ENCODE results near the gene PDCD1.
"Not testable (repeated sequence)": the region's sequence is repeated elsewhere in the genome, so short reads cannot be mapped to it uniquely, and the experiment has no call there.

Gene PDCD1

GRCh38 chr2:241887806-241888522 is 29.3 kb upstream of the PDCD1 start:
- Mint-ChIP-seq H3K36me3 (peaks cover 9% of the 10 kb centered on the region), H3K9me3 (no peaks in the 10 kb centered on the region), H3K4me3 (peak overlapping the region; percentile 15), H3K27me3 (no peaks in the 10 kb centered on the region), H3K4me1 (peaks cover 41% of the 10 kb centered on the region), H3K27ac (peak overlapping the region; percentile 46)

- no peaks in the 10 kb centered on the region for H3K9me3 Mint-ChIP-seq
- H3K27me3 Mint-ChIP-seq = no peaks in the 10 kb centered on the region
- peaks cover 9% of the 10 kb centered on the region for H3K36me3 Mint-ChIP-seq
- no peak overlapping the region for H3K4me3 Mint-ChIP-seq
- H3K4me1 Mint-ChIP-seq = peaks cover 50% of the 10 kb centered on the region
- H3K27ac Mint-ChIP-seq = no peak overlapping the region
Observed at GRCh38 chr2:241886840-241887447, 28.2 kb upstream of the PDCD1 start.

- Mint-ChIP-seq H3K27ac (no peak overlapping the region), H3K36me3 (peaks cover 9% of the 10 kb centered on the region), H3K27me3 (no peaks in the 10 kb centered on the region), H3K9me3 (no peaks in the 10 kb centered on the region), H3K4me1 (peaks cover 52% of the 10 kb centered on the region), H3K4me3 (no peak overlapping the region)
Observed at GRCh38 chr2:241885946-241886643, 27.4 kb upstream of the PDCD1 start.

GRCh38 chr2:241885291-241885945 is 26.7 kb upstream of the PDCD1 start:
- Mint-ChIP-seq H3K36me3 (peaks cover 9% of the 10 kb centered on the region), H3K9me3 (no peaks in the 10 kb centered on the region), H3K27me3 (no peaks in the 10 kb centered on the region), H3K4me1 (peaks cover 56% of the 10 kb centered on the region), H3K27ac (no peak overlapping the region), H3K4me3 (no peak overlapping the region)

GRCh38 chr2:241884951-241885290 is 26.2 kb upstream of the PDCD1 start:
- no peaks in the 10 kb centered on the region for H3K9me3 Mint-ChIP-seq
- H3K36me3 Mint-ChIP-seq = peaks cover 9% of the 10 kb centered on the region
- H3K27ac Mint-ChIP-seq = no peak overlapping the region
- H3K4me3 Mint-ChIP-seq = no peak overlapping the region
- no peaks in the 10 kb centered on the region for H3K27me3 Mint-ChIP-seq
- H3K4me1 Mint-ChIP-seq = peaks cover 56% of the 10 kb centered on the region

GRCh38 chr2:241882091-241882625 is 23.5 kb upstream of the PDCD1 start:
- H3K36me3 Mint-ChIP-seq = peaks cover 4% of the 10 kb centered on the region
- no peaks in the 10 kb centered on the region for H3K27me3 Mint-ChIP-seq
- H3K4me1 Mint-ChIP-seq = peaks cover 44% of the 10 kb centered on the region
- no peaks in the 10 kb centered on the region for H3K9me3 Mint-ChIP-seq
- H3K4me3 Mint-ChIP-seq = peak overlapping the region; percentile 92
- peak overlapping the region; percentile 94 for H3K27ac Mint-ChIP-seq

GRCh38 chr2:241880311-241881073 is 21.8 kb upstream of the PDCD1 start:
- Mint-ChIP-seq H3K27ac (peak overlapping the region; percentile 92), H3K27me3 (no peaks in the 10 kb centered on the region), H3K4me1 (peaks cover 31% of the 10 kb centered on the region), H3K36me3 (peaks cover 2% of the 10 kb centered on the region), H3K4me3 (peak overlapping the region; percentile 92), H3K9me3 (no peaks in the 10 kb centered on the region)

GRCh38 chr2:241879326-241879725 is 20.6 kb upstream of the PDCD1 start:
- no peaks in the 10 kb centered on the region for H3K27me3 Mint-ChIP-seq
- H3K27ac Mint-ChIP-seq = no peak overlapping the region
- peaks cover under 1% of the 10 kb centered on the region for H3K36me3 Mint-ChIP-seq
- no peak overlapping the region for H3K4me3 Mint-ChIP-seq
- peaks cover 29% of the 10 kb centered on the region for H3K4me1 Mint-ChIP-seq
- H3K9me3 Mint-ChIP-seq = no peaks in the 10 kb centered on the region

- H3K4me1 Mint-ChIP-seq = peaks cover 25% of the 10 kb centered on the region
- H3K27me3 Mint-ChIP-seq = no peaks in the 10 kb centered on the region
- H3K4me3 Mint-ChIP-seq = no peak overlapping the region
- H3K36me3 Mint-ChIP-seq = no peaks in the 10 kb centered on the region
- no peaks in the 10 kb centered on the region for H3K9me3 Mint-ChIP-seq
- peak overlapping the region; percentile 4 for H3K27ac Mint-ChIP-seq
Observed at GRCh38 chr2:241877989-241878970, 19.6 kb upstream of the PDCD1 start.

- Mint-ChIP-seq H3K27me3 (no peaks in the 10 kb centered on the region), H3K27ac (no peak overlapping the region), H3K36me3 (no peaks in the 10 kb centered on the region), H3K4me1 (peaks cover 15% of the 10 kb centered on the region), H3K4me3 (no peak overlapping the region), H3K9me3 (no peaks in the 10 kb centered on the region)
Observed at GRCh38 chr2:241877197-241877685, 18.5 kb upstream of the PDCD1 start.

GRCh38 chr2:241876528-241877196 is 18.0 kb upstream of the PDCD1 start:
- Mint-ChIP-seq H3K36me3 (no peaks in the 10 kb centered on the region), H3K4me3 (no peak overlapping the region), H3K27me3 (no peaks in the 10 kb centered on the region), H3K9me3 (no peaks in the 10 kb centered on the region), H3K4me1 (peaks cover 13% of the 10 kb centered on the region), H3K27ac (no peak overlapping the region)

- not testable (repeated sequence) for H3K27me3 Mint-ChIP-seq, H3K9me3 Mint-ChIP-seq, H3K36me3 Mint-ChIP-seq, H3K4me3 Mint-ChIP-seq
- H3K27ac Mint-ChIP-seq = peak overlapping the region; percentile 60
- peaks cover 15% of the 10 kb centered on the region for H3K4me1 Mint-ChIP-seq
Observed at GRCh38 chr2:241875754-241876527, 17.2 kb upstream of the PDCD1 start.

- H3K36me3 Mint-ChIP-seq = no peaks in the 10 kb centered on the region
Observed at GRCh38 chr2:241874277-241874925, 15.7 kb upstream of the PDCD1 start.

More at GRCh38 chr2:241874277-241874925, 15.7 kb upstream of the PDCD1 start:
- no peaks in the 10 kb centered on the region for H3K9me3 Mint-ChIP-seq
- H3K27me3 Mint-ChIP-seq = no peaks in the 10 kb centered on the region
- no peak overlapping the region for H3K27ac Mint-ChIP-seq
- peaks cover 14% of the 10 kb centered on the region for H3K4me1 Mint-ChIP-seq
- no peak overlapping the region for H3K4me3 Mint-ChIP-seq

Measured in activated naive CD4-positive, alpha-beta T cell treated with anti-CD3 and anti-CD28 coated beads, Interleukin-2, amount 50 U/mL, for 24 hours (primary cell).